DMS53 (cell line): Measurements from ENCODE around the gene TSPEAR.
"Not testable (repeated sequence)": the region's sequence is repeated elsewhere in the genome, so short reads cannot be mapped to it uniquely, and the experiment has no call there.

ENCODE experiments used
- DNase-seq: peaks from one replicate; lab custom pipeline; 2025; lab: John Stamatoyannopoulos, UW

The TSPEAR gene

GRCh38 chr21:44627181-44627822 lies 84.1 kb downstream of the TSPEAR start:
- not testable (repeated sequence) for DNase-seq

- no peak for DNase-seq
Observed at GRCh38 chr21:44626673-44627143, 84.7 kb downstream of the TSPEAR start, which contains the start of gene KRTAP10-9. Gene KRTAP10-9, plus strand, starts transcription at chr21:44627093. Its CDS starts 79 bp downstream, at chr21:44627172.

GRCh38 chr21:44626262-44626661 lies 85.1 kb downstream of the TSPEAR start:
- DNase-seq, result no peak

- no peak for DNase-seq
Observed at GRCh38 chr21:44625756-44626155, 85.6 kb downstream of the TSPEAR start.

- DNase-seq, result no peak
Observed at GRCh38 chr21:44623575-44623974, 87.8 kb downstream of the TSPEAR start.

- no peak for DNase-seq
Observed at GRCh38 chr21:44619886-44620285, 91.5 kb downstream of the TSPEAR start.

GRCh38 chr21:44618909-44619308 lies 92.5 kb downstream of the TSPEAR start:
- peak; percentile 11 for DNase-seq

- peak; percentile 39 for DNase-seq
Observed at GRCh38 chr21:44618504-44618903, 92.9 kb downstream of the TSPEAR start.

- no peak for DNase-seq
Observed at GRCh38 chr21:44617071-44617501, 94.3 kb downstream of the TSPEAR start.

- no peak for DNase-seq
Observed at GRCh38 chr21:44616591-44616926, 94.8 kb downstream of the TSPEAR start.

GRCh38 chr21:44615911-44616590 lies 95.3 kb downstream of the TSPEAR start:
- DNase-seq, result no peak

- DNase-seq, result no peak
Observed at GRCh38 chr21:44615466-44615865, 95.9 kb downstream of the TSPEAR start.

GRCh38 chr21:44614961-44615391 lies 96.4 kb downstream of the TSPEAR start:
- DNase-seq, result no peak

- no peak for DNase-seq
Observed at GRCh38 chr21:44614161-44614631, 97.2 kb downstream of the TSPEAR start.

- DNase-seq, result no peak
Observed at GRCh38 chr21:44613386-44614155, 97.8 kb downstream of the TSPEAR start.

- DNase-seq, result no peak
Observed at GRCh38 chr21:44612669-44613229, 98.6 kb downstream of the TSPEAR start.

GRCh38 chr21:44612029-44612486 lies 99.3 kb downstream of the TSPEAR start, which contains the start of gene KRTAP10-8:
Gene KRTAP10-8, plus strand, starts transcription at chr21:44612079. Its CDS starts 22 bp downstream, at chr21:44612101.
- no peak for DNase-seq

GRCh38 chr21:44611551-44611950 lies 99.8 kb downstream of the TSPEAR start:
- DNase-seq, result no peak

- not testable (repeated sequence) for DNase-seq
Observed at GRCh38 chr21:44610157-44610843, 101.1 kb downstream of the TSPEAR start.

GRCh38 chr21:44609193-44609592 lies 102.2 kb downstream of the TSPEAR start:
- DNase-seq, result no peak

- no peak for DNase-seq
Observed at GRCh38 chr21:44606495-44606894, 104.9 kb downstream of the TSPEAR start.
